H9 (cell line): ENCODE results near the gene DCAF5. TPM values are rescaled to one million over a fixed set of nuclear protein-coding genes. Genes with fewer than 3 reads are reported as not detected.

ENCODE experiments used
- DNase-seq: peaks from one replicate; pipeline ENCODE4 v3.0.0-alpha.2; 2017
- H2AFZ ChIP-seq: one replicate; pipeline ENCODE4 v1.6.1; 2013; ENCODE audit warnings: mild to moderate bottlenecking, low read length, control low read depth, moderate library complexity
- H2AK5ac ChIP-seq: 2 replicates; pipeline ENCODE4 v1.6.1; 2013; ENCODE audit warnings: low read length, control low read depth, mixed read lengths; ENCODE audit not compliant: insufficient read length
- H2BK120ac ChIP-seq: one replicate; pipeline ENCODE4 v1.6.1; 2013; ENCODE audit warnings: low read depth, mild to moderate bottlenecking, low read length, control low read depth, inconsistent platforms; ENCODE audit not compliant: poor library complexity, severe bottlenecking
- H2BK12ac ChIP-seq: 2 replicates; pipeline ENCODE4 v1.6.1; 2013; ENCODE audit warnings: low read length, control low read depth, mixed read lengths, low read depth; ENCODE audit not compliant: insufficient read length
- H2BK15ac ChIP-seq: 2 replicates; pipeline ENCODE4 v1.6.1; 2013; ENCODE audit warnings: low read depth, low read length, control low read depth
- H2BK20ac ChIP-seq: one replicate; pipeline ENCODE4 v1.6.1; 2013; ENCODE audit warnings: low read depth, mild to moderate bottlenecking, low read length, control low read depth, inconsistent platforms; ENCODE audit not compliant: poor library complexity, severe bottlenecking
- H2BK5ac ChIP-seq: 2 replicates; pipeline ENCODE4 v1.6.1; 2013; ENCODE audit warnings: low read length, control low read depth, mixed read lengths; ENCODE audit not compliant: insufficient read length
- H3K14ac ChIP-seq: 2 replicates; pipeline ENCODE4 v1.6.1; 2013; ENCODE audit warnings: low read length, control low read depth; ENCODE audit not compliant: insufficient read depth
- H3K18ac ChIP-seq: 2 replicates; pipeline ENCODE4 v1.6.1; 2013; ENCODE audit warnings: low read depth, mild to moderate bottlenecking, mixed read lengths, low read length, control low read depth; ENCODE audit not compliant: insufficient read length
- H3K23ac ChIP-seq: 2 replicates; pipeline ENCODE4 v1.6.1; 2013; ENCODE audit warnings: low read length, control low read depth, mixed read lengths, low read depth; ENCODE audit not compliant: insufficient read length
- H3K23me2 ChIP-seq: 2 replicates; pipeline ENCODE4 v1.6.1; 2013; ENCODE audit warnings: low read depth, mild to moderate bottlenecking, mixed read lengths, low read length, control low read depth; ENCODE audit not compliant: insufficient read length, poor library complexity, severe bottlenecking
- H3K27ac ChIP-seq: 2 replicates; pipeline ENCODE4 v1.5.1; 2013; ENCODE audit warnings: low read length, control low read depth, mixed read lengths, low read depth; ENCODE audit not compliant: insufficient read length
- H3K27me3 ChIP-seq: 2 replicates; pipeline ENCODE4 v1.6.1; 2013; ENCODE audit warnings: low read length, control low read depth, inconsistent platforms; ENCODE audit not compliant: insufficient read depth
- H3K4ac ChIP-seq: 2 replicates; pipeline ENCODE4 v1.6.1; 2013; ENCODE audit warnings: low read depth, mild to moderate bottlenecking, control low read depth, inconsistent platforms, low read length, moderate library complexity
- H3K4me1 ChIP-seq: 2 replicates; pipeline ENCODE4 v1.6.1; 2013; ENCODE audit warnings: low read length, control low read depth, inconsistent platforms; ENCODE audit not compliant: insufficient read depth
- H3K4me2 ChIP-seq: 2 replicates; pipeline ENCODE4 v1.6.1; 2013; ENCODE audit warnings: low read length, control low read depth, mixed read lengths; ENCODE audit not compliant: insufficient read length, insufficient read depth
- H3K56ac ChIP-seq: 2 replicates; pipeline ENCODE4 v1.6.1; 2013; ENCODE audit warnings: low read depth, mild to moderate bottlenecking, mixed read lengths, low read length, control low read depth; ENCODE audit not compliant: insufficient read length
- H3K79me1 ChIP-seq: 2 replicates; pipeline ENCODE4 v1.6.1; 2013; ENCODE audit warnings: low read depth, mild to moderate bottlenecking, moderate library complexity, low read length, control low read depth, inconsistent platforms; ENCODE audit not compliant: insufficient read depth, poor library complexity, severe bottlenecking
- H3K79me2 ChIP-seq: 2 replicates; pipeline ENCODE4 v1.6.1; 2013; ENCODE audit warnings: low read length, control low read depth, inconsistent platforms; ENCODE audit not compliant: insufficient read depth
- H3K9ac ChIP-seq: 2 replicates; pipeline ENCODE4 v1.6.1; 2013; ENCODE audit warnings: low read length, control low read depth, mixed read lengths; ENCODE audit not compliant: insufficient read length; ENCODE audit errors: extremely low read depth
- H3K9me3 ChIP-seq: one replicate; pipeline ENCODE4 v1.6.1; 2013; ENCODE audit warnings: low read depth, low read length, inconsistent platforms; ENCODE audit not compliant: control insufficient read depth
- H3T11ph ChIP-seq: one replicate; pipeline ENCODE4 v1.6.1; 2013; ENCODE audit warnings: mild to moderate bottlenecking, low read length, control low read depth, inconsistent platforms
- H4K20me1 ChIP-seq: one replicate; pipeline ENCODE4 v1.6.1; 2013; ENCODE audit not compliant: control insufficient read depth, insufficient read length, insufficient read depth
- H4K5ac ChIP-seq: 2 replicates; pipeline ENCODE4 v1.6.1; 2013; ENCODE audit warnings: low read depth, mild to moderate bottlenecking, mixed read lengths, low read length, control low read depth; ENCODE audit not compliant: insufficient read length
- H4K8ac ChIP-seq: replicated peaks from 2 replicates; pipeline ENCODE4 v1.6.1; 2013; ENCODE audit warnings: low read length, control low read depth, mixed read lengths, low read depth; ENCODE audit not compliant: insufficient read length
- H4K91ac ChIP-seq: 2 replicates; pipeline ENCODE4 v1.6.1; 2013; ENCODE audit warnings: low read depth, mild to moderate bottlenecking, moderate library complexity, mixed read lengths, low read length, control low read depth; ENCODE audit not compliant: insufficient read length
- H3K27ac Mint-ChIP-seq, 3 experiments: 2 replicates in 2 of 3; 3 replicates in 1 of 3; pipeline ENCODE4 v1.8.0; 2020 to 2021; ENCODE audit warnings: mixed read lengths in 3 of 3, mild to moderate bottlenecking in 1 of 3, moderate library complexity in 1 of 3
- H3K27me3 Mint-ChIP-seq: 2 replicates; pipeline ENCODE4 v1.8.0; 2021; ENCODE audit warnings: low read depth, mild to moderate bottlenecking, moderate library complexity, mixed read lengths
- H3K36me3 Mint-ChIP-seq, 3 experiments: 2 replicates in 2 of 3; 3 replicates in 1 of 3; pipeline ENCODE4 v1.8.0; 2020 to 2021; ENCODE audit warnings: low read depth in 3 of 3, mixed read lengths in 3 of 3; ENCODE audit not compliant: insufficient read depth in 1 of 3
- H3K4me1 Mint-ChIP-seq, 2 experiments: 2 replicates each; pipeline ENCODE4 v1.8.0; 2020; ENCODE audit warnings: mixed read lengths in 2 of 2
- H3K4me3 Mint-ChIP-seq, 2 experiments: 2 replicates in 1 of 2; 3 replicates in 1 of 2; pipeline ENCODE4 v1.8.0; 2020 to 2021; ENCODE audit warnings: mild to moderate bottlenecking in 2 of 2, mixed read lengths in 2 of 2, moderate library complexity in 1 of 2
- H3K9me3 Mint-ChIP-seq, 2 experiments: 2 replicates in 1 of 2; 3 replicates in 1 of 2; pipeline ENCODE4 v1.8.0; 2020; ENCODE audit warnings: mild to moderate bottlenecking in 2 of 2, mixed read lengths in 2 of 2, moderate library complexity in 1 of 2
- CTCF ChIP-seq: fragments of 200-600 bp; sonication (generic); conservative IDR thresholded peaks from 3 replicates; pipeline ENCODE4 v1.8.0; 2021; ENCODE audit warnings: antibody characterized with exemption, mild to moderate bottlenecking
- WGBS: extraction: QIAGEN DNeasy Blood & Tissue Kit; methylation state at CpG from one replicate; pipeline ENCODE4 v1.1.7; 2013; ENCODE audit warnings: missing lambda C conversion rate, low lambda C conversion rate, mixed read lengths; ENCODE audit not compliant: insufficient read length; ENCODE audit errors: extremely low coverage; 5-methylcytosine and 5-hydroxymethylcytosine counted together
- total RNA-seq: library from RNA; stranded (reverse); gene quantifications from 2 replicates; pipeline ENCODE4 v1.2.1, GENCODE V29; 2021

The DCAF5 gene
- total RNA-seq, 1 experiment from 2014 or later, result 31.4 TPM

GRCh38 chr14:69106451-69106850, 46.5 kb downstream of the DCAF5 start:
- TF ChIP-seq CTCF, result no peak
- no peak overlapping the region for H2AK5ac ChIP-seq
- H3K27ac Mint-ChIP-seq, result no peak overlapping the region
- no peak overlapping the region for H3K4me3 Mint-ChIP-seq
- peaks cover 0 to 3% of the 10 kb centered on the region in 2 experiments; a peak in 2 of 4 replicates for H3K4me1 Mint-ChIP-seq
- no peaks in the 10 kb centered on the region for H3K9me3 Mint-ChIP-seq
- H2BK120ac ChIP-seq, result no peak overlapping the region
- no peak overlapping the region for H2BK12ac ChIP-seq
- no peak overlapping the region for H3T11ph ChIP-seq
- H3K23ac ChIP-seq, result no peak overlapping the region
- H4K91ac ChIP-seq, result no peak overlapping the region
- no peak overlapping the region for H2AFZ ChIP-seq
- no peak overlapping the region for H3K56ac ChIP-seq
- H3K79me2 ChIP-seq, result no peaks in the 10 kb centered on the region
- no peak overlapping the region for H2BK15ac ChIP-seq
- no peak overlapping the region for H3K4me2 ChIP-seq
- no peak overlapping the region for H2BK20ac ChIP-seq
- no peak overlapping the region for H3K14ac ChIP-seq
- DNase-seq, result no peak
- no peaks in the 10 kb centered on the region for H3K23me2 ChIP-seq
- no peak overlapping the region for H4K5ac ChIP-seq
- H2BK5ac ChIP-seq, result no peak overlapping the region
- H4K8ac ChIP-seq, result no peak overlapping the region
- no peak overlapping the region for H3K4ac ChIP-seq
- H4K20me1 ChIP-seq, result no peaks in the 10 kb centered on the region
- no peaks in the 10 kb centered on the region for H3K9me3 ChIP-seq
- H3K9ac ChIP-seq, result no peak overlapping the region
- no peak overlapping the region for H3K27ac ChIP-seq
- WGBS, result no CpG with 5 or more reads among the region's 5 CpGs
- H3K36me3 Mint-ChIP-seq, result peaks cover 0 to 7% (median 0%) of the 10 kb centered on the region in 3 experiments; a peak in 2 of 7 replicates
- no peaks in the 10 kb centered on the region for H3K4me1 ChIP-seq
- no peaks in the 10 kb centered on the region for H3K27me3 ChIP-seq
- H3K27me3 Mint-ChIP-seq, result no peaks in the 10 kb centered on the region
- H3K79me1 ChIP-seq, result no peaks in the 10 kb centered on the region
- no peak overlapping the region for H3K18ac ChIP-seq
